ENCODE results near the gene TSHR. TPM values are rescaled to one million over a fixed set of nuclear protein-coding genes. Genes with fewer than 3 reads are reported as not detected.

The TSHR gene
- total RNA-seq, 1 experiment from 2014 or later, result not detected

DNA sequence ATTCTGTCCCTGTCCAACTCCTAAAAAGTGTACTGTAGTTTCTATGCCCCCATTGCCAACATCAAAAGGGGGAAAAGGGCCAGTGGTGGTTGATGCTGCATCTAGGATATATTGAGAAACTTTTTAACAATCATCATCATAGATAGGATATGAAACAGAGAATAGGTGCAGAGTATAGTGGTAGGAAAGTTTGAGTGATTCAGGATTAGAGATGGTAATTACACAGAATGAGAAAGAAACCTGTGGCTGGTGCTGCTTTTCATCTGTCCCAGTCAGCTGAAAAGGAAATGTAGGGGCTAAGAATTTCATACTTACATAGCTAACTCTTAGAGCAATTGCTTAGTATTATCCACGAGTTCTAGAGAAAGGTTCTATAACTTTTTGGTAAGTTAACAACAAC, 197.8 kb downstream of the TSHR start:
- Histone ChIP-seq H3K23ac (ENCODE audit: insufficient read length, low read depth, low read length) (no peak overlapping the region), H3K4ac (ENCODE audit: low read depth, low read length) (no peak overlapping the region), H3K27ac (ENCODE audit: insufficient read length, low read depth, low read length) (no peak overlapping the region), H2AFZ (ENCODE audit: low read length) (no peak overlapping the region), H3K79me2 (ENCODE audit: insufficient read depth, low read length) (no peaks in the 10 kb centered on the region), H2BK5ac (ENCODE audit: insufficient read length, low read length) (no peak overlapping the region), H4K5ac (ENCODE audit: insufficient read length, low read depth, low read length) (no peak overlapping the region), H3K23me2 (ENCODE audit: insufficient read length, low read depth, low read length, poor library complexity, severe bottlenecking) (no peaks in the 10 kb centered on the region), H3K14ac (ENCODE audit: insufficient read depth, low read length) (no peak overlapping the region), H3K4me2 (ENCODE audit: insufficient read depth, insufficient read length, low read length) (no peak overlapping the region), H3K56ac (ENCODE audit: insufficient read length, low read depth, low read length) (no peak overlapping the region), H3K9me3 (ENCODE audit: control insufficient read depth, low read depth, low read length) (no peaks in the 10 kb centered on the region), H4K20me1 (ENCODE audit: control insufficient read depth, insufficient read depth, insufficient read length) (no peaks in the 10 kb centered on the region), H3T11ph (ENCODE audit: low read length) (no peak overlapping the region), H4K91ac (ENCODE audit: insufficient read length, low read depth, low read length) (no peak overlapping the region), H3K9ac (ENCODE audit: extremely low read depth, insufficient read length, low read length) (no peak overlapping the region), H2BK20ac (ENCODE audit: low read depth, low read length, poor library complexity, severe bottlenecking) (no peak overlapping the region), H4K8ac (replicated peaks; ENCODE audit: insufficient read length, low read depth, low read length) (no peak overlapping the region), H3K4me1 (ENCODE audit: insufficient read depth, low read length) (no peaks in the 10 kb centered on the region), H2BK12ac (ENCODE audit: insufficient read length, low read depth, low read length) (no peak overlapping the region), H3K27me3 (ENCODE audit: insufficient read depth, low read length) (no peaks in the 10 kb centered on the region), H3K79me1 (ENCODE audit: insufficient read depth, low read depth, low read length, poor library complexity, severe bottlenecking) (no peaks in the 10 kb centered on the region), H2BK120ac (ENCODE audit: low read depth, low read length, poor library complexity, severe bottlenecking) (no peak overlapping the region), H2AK5ac (ENCODE audit: insufficient read length, low read length) (no peak overlapping the region), H3K18ac (ENCODE audit: insufficient read length, low read depth, low read length) (no peak overlapping the region), H2BK15ac (ENCODE audit: low read depth, low read length) (no peak overlapping the region)
- no CpG with 5 or more reads among the region's 1 CpG for WGBS (ENCODE audit: extremely low coverage, insufficient read length, low lambda C conversion rate)
- no peaks in the 10 kb centered on the region; the same call in 1 of the 2 replicates for H3K27me3 Mint-ChIP-seq (ENCODE audit: low read depth)
- H3K27ac Mint-ChIP-seq, result no peak overlapping the region
- no peak overlapping the region for H3K4me3 Mint-ChIP-seq
- H3K36me3 Mint-ChIP-seq (ENCODE audit: insufficient read depth in 1 of 3, low read depth in 3 of 3), result no peaks in the 10 kb centered on the region
- DNase-seq, result no peak
- TF ChIP-seq, protein P1, sequence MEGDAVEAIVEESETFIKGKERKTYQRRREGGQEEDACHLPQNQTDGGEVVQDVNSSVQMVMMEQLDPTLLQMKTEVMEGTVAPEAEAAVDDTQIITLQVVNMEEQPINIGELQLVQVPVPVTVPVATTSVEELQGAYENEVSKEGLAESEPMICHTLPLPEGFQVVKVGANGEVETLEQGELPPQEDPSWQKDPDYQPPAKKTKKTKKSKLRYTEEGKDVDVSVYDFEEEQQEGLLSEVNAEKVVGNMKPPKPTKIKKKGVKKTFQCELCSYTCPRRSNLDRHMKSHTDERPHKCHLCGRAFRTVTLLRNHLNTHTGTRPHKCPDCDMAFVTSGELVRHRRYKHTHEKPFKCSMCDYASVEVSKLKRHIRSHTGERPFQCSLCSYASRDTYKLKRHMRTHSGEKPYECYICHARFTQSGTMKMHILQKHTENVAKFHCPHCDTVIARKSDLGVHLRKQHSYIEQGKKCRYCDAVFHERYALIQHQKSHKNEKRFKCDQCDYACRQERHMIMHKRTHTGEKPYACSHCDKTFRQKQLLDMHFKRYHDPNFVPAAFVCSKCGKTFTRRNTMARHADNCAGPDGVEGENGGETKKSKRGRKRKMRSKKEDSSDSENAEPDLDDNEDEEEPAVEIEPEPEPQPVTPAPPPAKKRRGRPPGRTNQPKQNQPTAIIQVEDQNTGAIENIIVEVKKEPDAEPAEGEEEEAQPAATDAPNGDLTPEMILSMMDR (conservative IDR thresholded peaks at IDR 0.05), result no peak
- H3K4me1 Mint-ChIP-seq, result no peaks in the 10 kb centered on the region
- no peaks in the 10 kb centered on the region for H3K9me3 Mint-ChIP-seq

All from H9 (cell line).